ENCODE measurements around the gene HMGN4. TPM values are rescaled to one million over a fixed set of nuclear protein-coding genes. Genes with fewer than 3 reads are reported as not detected.

HMGN4 gene
- total RNA-seq, 1 experiment from 2014 or later = 73.8 TPM

DNA sequence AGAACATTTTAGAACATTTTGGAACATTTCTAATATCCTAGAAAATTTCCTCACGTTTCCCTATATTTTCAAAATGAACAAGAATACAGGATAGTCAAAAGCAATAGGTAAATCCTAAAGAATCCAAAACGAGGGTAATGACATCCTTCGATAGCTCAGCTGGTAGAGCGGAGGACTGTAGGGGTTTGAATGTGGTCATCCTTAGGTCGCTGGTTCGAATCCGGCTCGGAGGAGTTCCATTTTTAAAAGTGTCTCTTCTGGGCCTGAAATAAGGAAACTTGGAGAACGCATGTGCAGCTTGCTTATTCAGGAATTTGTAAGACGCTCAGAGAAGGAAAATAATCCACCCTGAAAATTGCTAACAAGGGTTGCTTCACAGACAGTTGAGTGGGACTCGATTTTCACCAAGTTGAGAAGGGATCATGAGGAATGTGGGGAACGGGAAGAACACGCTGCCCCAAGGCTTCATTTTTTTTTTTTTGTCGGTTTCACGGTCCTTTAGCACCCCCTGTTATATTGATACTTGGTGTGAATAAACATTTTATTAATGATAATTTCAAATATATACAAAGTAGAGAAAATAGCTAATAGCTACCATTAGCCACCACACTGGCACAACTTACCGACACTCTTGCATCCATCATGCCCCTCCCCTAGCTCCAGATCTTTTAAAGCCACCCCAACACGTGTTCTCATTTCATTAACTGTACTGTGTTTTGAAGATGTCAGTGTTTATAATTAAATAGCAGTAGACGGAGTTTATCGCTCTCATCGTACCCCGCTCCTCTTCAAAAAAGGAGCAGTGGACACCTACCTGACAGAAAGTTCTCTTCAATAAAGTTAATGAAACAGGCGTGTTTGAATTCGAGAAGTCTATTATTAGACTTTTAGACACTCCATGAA lies 56.8 kb downstream of the HMGN4 start (continued):
- peak; percentile 57 for TF ChIP-seq YY1 (IDR thresholded peaks at IDR 0.05; ENCODE audit: extremely low read depth, insufficient replicate concordance, low read depth, low read length)

DNA sequence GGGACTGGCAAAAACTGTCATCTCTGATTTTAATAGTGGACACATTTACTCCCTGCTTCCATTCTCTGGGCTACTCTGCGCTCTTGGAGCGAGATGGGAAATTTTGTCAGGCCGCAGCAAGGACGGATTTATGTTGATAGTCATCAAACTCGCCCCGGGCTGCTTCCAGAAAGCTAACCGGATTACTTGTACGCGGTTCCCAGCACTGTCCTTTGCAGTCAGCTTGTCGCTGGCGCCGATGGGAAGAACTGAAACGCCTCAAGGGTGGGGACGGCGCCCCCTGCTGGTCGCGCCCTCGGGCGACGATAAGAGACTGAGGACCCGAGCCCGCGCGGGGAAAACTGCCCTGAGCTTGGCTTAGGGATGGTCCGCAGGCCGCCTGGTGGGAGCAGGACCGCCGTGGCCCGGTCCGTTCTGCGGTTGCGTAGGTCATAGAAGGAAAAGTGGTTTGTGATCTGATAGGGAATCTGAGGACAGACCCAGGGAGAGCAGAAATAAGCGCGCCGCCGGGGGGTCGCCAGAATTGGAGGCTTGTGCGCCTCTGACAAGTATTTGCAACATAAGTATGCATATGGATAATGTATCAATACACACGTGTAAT lies 57.6 kb downstream of the HMGN4 start:
- intact Hi-C loops (cut with micrococcal nuclease) = loop anchor here (1.0 to 5.0 kb wide), 5 partner anchors 23 to 701 kb away; a partner anchor contains a TSS
- DNase-seq (ENCODE audit: low read depth, low spot score) (peak; percentile 82), ATAC-seq (peak; percentile 67)
- H3K4me3 ChIP-seq (replicated peaks in 1 of 2; ENCODE audit: low read depth in 1 of 2, low read length in 2 of 2) = peak overlapping the region; percentile 94 to 98
- no peaks in the 10 kb centered on the region for H4K20me1 ChIP-seq (ENCODE audit: insufficient read depth)
- H3K4me2 ChIP-seq (ENCODE audit: low read length) = peak overlapping the region; percentile 92
- ChIA-PET RAD21 (ENCODE audit: low non-redundant PET in 1 of 2, low total read pairs in 2 of 2, uncharacterized antibody in 2 of 2, unreplicated experiment in 2 of 2) (interaction anchor here (0.6 to 2.5 kb wide), 9 partner anchors 19 to 265 kb away, joined by 3 to 17 read pairs (median 4); partner anchors contain the start of gene HMGN4 (in 1 of the 2)), POLR2A (interaction anchor here (0.6 to 2.1 kb wide), 17 partner anchors 19 to 554 kb away, joined by 3 to 14 read pairs (median 4); a partner anchor contains a TSS), CTCF (interaction anchor here (0.6 to 4.2 kb wide), 23 partner anchors 10 to 554 kb away, joined by 3 to 60 read pairs (median 7); no protein-coding TSS in a partner anchor)
- peaks cover 2 to 16% of the 10 kb centered on the region in 2 experiments; a peak in 1 of 4 replicates for H3K36me3 ChIP-seq (ENCODE audit: control insufficient read depth in 1 of 2, insufficient read depth in 2 of 2, low read length in 2 of 2)
- H3K4me1 ChIP-seq (ENCODE audit: control insufficient read depth in 1 of 2, insufficient read depth in 2 of 2, low read length in 2 of 2) = peaks cover 19 to 43% of the 10 kb centered on the region in 2 experiments
- TF ChIP-seq, protein P1, sequence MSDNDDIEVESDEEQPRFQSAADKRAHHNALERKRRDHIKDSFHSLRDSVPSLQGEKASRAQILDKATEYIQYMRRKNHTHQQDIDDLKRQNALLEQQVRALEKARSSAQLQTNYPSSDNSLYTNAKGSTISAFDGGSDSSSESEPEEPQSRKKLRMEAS (IDR thresholded peaks at IDR 0.05) = peak; percentile 69
- TF ChIP-seq EZH2phosphoT487 (IDR thresholded peaks at IDR 0.05; ENCODE audit: borderline replicate concordance) = no peak
- TF ChIP-seq ZFX (IDR thresholded peaks at IDR 0.05) = no peak
- TF ChIP-seq, protein P2, sequence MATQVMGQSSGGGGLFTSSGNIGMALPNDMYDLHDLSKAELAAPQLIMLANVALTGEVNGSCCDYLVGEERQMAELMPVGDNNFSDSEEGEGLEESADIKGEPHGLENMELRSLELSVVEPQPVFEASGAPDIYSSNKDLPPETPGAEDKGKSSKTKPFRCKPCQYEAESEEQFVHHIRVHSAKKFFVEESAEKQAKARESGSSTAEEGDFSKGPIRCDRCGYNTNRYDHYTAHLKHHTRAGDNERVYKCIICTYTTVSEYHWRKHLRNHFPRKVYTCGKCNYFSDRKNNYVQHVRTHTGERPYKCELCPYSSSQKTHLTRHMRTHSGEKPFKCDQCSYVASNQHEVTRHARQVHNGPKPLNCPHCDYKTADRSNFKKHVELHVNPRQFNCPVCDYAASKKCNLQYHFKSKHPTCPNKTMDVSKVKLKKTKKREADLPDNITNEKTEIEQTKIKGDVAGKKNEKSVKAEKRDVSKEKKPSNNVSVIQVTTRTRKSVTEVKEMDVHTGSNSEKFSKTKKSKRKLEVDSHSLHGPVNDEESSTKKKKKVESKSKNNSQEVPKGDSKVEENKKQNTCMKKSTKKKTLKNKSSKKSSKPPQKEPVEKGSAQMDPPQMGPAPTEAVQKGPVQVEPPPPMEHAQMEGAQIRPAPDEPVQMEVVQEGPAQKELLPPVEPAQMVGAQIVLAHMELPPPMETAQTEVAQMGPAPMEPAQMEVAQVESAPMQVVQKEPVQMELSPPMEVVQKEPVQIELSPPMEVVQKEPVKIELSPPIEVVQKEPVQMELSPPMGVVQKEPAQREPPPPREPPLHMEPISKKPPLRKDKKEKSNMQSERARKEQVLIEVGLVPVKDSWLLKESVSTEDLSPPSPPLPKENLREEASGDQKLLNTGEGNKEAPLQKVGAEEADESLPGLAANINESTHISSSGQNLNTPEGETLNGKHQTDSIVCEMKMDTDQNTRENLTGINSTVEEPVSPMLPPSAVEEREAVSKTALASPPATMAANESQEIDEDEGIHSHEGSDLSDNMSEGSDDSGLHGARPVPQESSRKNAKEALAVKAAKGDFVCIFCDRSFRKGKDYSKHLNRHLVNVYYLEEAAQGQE (IDR thresholded peaks at IDR 0.05; ENCODE audit: low read depth) = no peak
- peak; percentile 53 for TF ChIP-seq YY1 (IDR thresholded peaks at IDR 0.05; ENCODE audit: extremely low read depth, insufficient replicate concordance, low read depth, low read length)
- 0 out of 2 replicates have a peak, but pooled peaks have one; percentile 17 for TF ChIP-seq SP1 (IDR thresholded peaks at IDR 0.05; ENCODE audit: low read depth)
- TF ChIP-seq ELF1 (IDR thresholded peaks at IDR 0.05; ENCODE audit: borderline replicate concordance, low read depth) = no peak
- TF ChIP-seq, protein P3, sequence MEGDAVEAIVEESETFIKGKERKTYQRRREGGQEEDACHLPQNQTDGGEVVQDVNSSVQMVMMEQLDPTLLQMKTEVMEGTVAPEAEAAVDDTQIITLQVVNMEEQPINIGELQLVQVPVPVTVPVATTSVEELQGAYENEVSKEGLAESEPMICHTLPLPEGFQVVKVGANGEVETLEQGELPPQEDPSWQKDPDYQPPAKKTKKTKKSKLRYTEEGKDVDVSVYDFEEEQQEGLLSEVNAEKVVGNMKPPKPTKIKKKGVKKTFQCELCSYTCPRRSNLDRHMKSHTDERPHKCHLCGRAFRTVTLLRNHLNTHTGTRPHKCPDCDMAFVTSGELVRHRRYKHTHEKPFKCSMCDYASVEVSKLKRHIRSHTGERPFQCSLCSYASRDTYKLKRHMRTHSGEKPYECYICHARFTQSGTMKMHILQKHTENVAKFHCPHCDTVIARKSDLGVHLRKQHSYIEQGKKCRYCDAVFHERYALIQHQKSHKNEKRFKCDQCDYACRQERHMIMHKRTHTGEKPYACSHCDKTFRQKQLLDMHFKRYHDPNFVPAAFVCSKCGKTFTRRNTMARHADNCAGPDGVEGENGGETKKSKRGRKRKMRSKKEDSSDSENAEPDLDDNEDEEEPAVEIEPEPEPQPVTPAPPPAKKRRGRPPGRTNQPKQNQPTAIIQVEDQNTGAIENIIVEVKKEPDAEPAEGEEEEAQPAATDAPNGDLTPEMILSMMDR (IDR thresholded peaks at IDR 0.05 in 2 of 3, conservative IDR thresholded peaks at IDR 0.05 in 1 of 3; ENCODE audit: borderline replicate concordance in 1 of 3, insufficient read depth in 1 of 3, low read depth in 2 of 3, low read length in 2 of 3) = peak; percentile 90 to 93 (median 93)
- TF ChIP-seq CBX3 (IDR thresholded peaks at IDR 0.05; ENCODE audit: low read depth) = peak; percentile 24; the same call in 1 of the 2 replicates
- peak; percentile 24; the same call in 1 of the 2 replicates for TF ChIP-seq POLR2AphosphoS5 (IDR thresholded peaks at IDR 0.05; ENCODE audit: low read depth, low read length)
- TF ChIP-seq JUND (IDR thresholded peaks at IDR 0.05) = no peak
- TF ChIP-seq RAD21 (IDR thresholded peaks at IDR 0.05; ENCODE audit: low read depth) = peak; percentile 90
- no peak for TF ChIP-seq EZH2 (IDR thresholded peaks at IDR 0.05)
- no peak for TF ChIP-seq CEBPB (IDR thresholded peaks at IDR 0.05; ENCODE audit: low read depth)
- TF ChIP-seq TCF7L2 (IDR thresholded peaks at IDR 0.05; ENCODE audit: borderline replicate concordance, extremely low read depth, insufficient read depth, insufficient read length) = peak; percentile 29
- H3K79me2 ChIP-seq (ENCODE audit: insufficient read depth, low read length) = peaks cover 22% of the 10 kb centered on the region
- H3K27me3 ChIP-seq (ENCODE audit: insufficient read depth, low read length) = no peaks in the 10 kb centered on the region
- H3K9me2 ChIP-seq (ENCODE audit: insufficient read depth) = no peaks in the 10 kb centered on the region
- H2AFZ ChIP-seq (ENCODE audit: low read depth, low read length, poor library complexity, severe bottlenecking) = peak overlapping the region; percentile 28
- H3K9ac ChIP-seq (ENCODE audit: low read length) = peak overlapping the region; percentile 87
- H3K27ac ChIP-seq (ENCODE audit: low read depth, low read length) = peak overlapping the region; percentile 80
- no TSS peak for BruUV-seq (replicated peaks)
- no peaks in the 10 kb centered on the region for H3K9me3 ChIP-seq (ENCODE audit: control insufficient read depth in 1 of 2, insufficient read depth in 1 of 2, low read depth in 1 of 2, low read length in 2 of 2)

Measured in HCT116 (cell line).